Measurements from ENCODE around the gene ERBB4. TPM values are rescaled to one million over a fixed set of nuclear protein-coding genes. Genes with fewer than 3 reads are reported as not detected.

Gene ERBB4
- total RNA-seq, 1 experiment from 2014 or later: not detected

- ChIA-PET CTCF (interaction anchor here (0.7 kb wide), 1 partner anchor 41 kb away, joined by 3 read pairs; no protein-coding TSS in a partner anchor), POLR2A (no interaction called here)
- BruUV-seq (replicated peaks): no TSS peak
- no peak for TF ChIP-seq CTCF (IDR thresholded peaks at IDR 0.05; ENCODE audit: unreplicated experiment)
- Mint-ChIP-seq H3K4me3 (ENCODE audit: unreplicated experiment) (no peak overlapping the region), H3K27ac (ENCODE audit: low read depth, unreplicated experiment) (no peak overlapping the region), H3K9me3 (ENCODE audit: unreplicated experiment) (no peaks in the 10 kb centered on the region), H3K4me1 (ENCODE audit: insufficient read depth, unreplicated experiment) (no peaks in the 10 kb centered on the region), H3K27me3 (ENCODE audit: insufficient read depth, unreplicated experiment) (peaks cover 68% of the 10 kb centered on the region), H3K36me3 (ENCODE audit: insufficient read depth, unreplicated experiment) (no peaks in the 10 kb centered on the region)
- intact Hi-C loops (cut with micrococcal nuclease): no loop called here
- DNase-seq (ENCODE audit: unreplicated experiment): no peak
Measured at GRCh38 chr2:211516537-211516936, 1022.1 kb downstream of the ERBB4 start.

GRCh38 chr2:211514049-211514448 is 1024.6 kb downstream of the ERBB4 start:
- no peak overlapping the region for H3K4me3 Mint-ChIP-seq (ENCODE audit: unreplicated experiment)
- H3K36me3 Mint-ChIP-seq (ENCODE audit: insufficient read depth, unreplicated experiment): no peaks in the 10 kb centered on the region
- ChIA-PET CTCF (no interaction called here), POLR2A (no interaction called here)
- no peak for TF ChIP-seq CTCF (IDR thresholded peaks at IDR 0.05; ENCODE audit: unreplicated experiment)
- intact Hi-C loops (cut with micrococcal nuclease): no loop called here
- BruUV-seq (replicated peaks): no TSS peak
- H3K9me3 Mint-ChIP-seq (ENCODE audit: unreplicated experiment): no peaks in the 10 kb centered on the region
- DNase-seq (ENCODE audit: unreplicated experiment): no peak
- H3K27ac Mint-ChIP-seq (ENCODE audit: low read depth, unreplicated experiment): no peak overlapping the region
- no peaks in the 10 kb centered on the region for H3K4me1 Mint-ChIP-seq (ENCODE audit: insufficient read depth, unreplicated experiment)
- H3K27me3 Mint-ChIP-seq (ENCODE audit: insufficient read depth, unreplicated experiment): peaks cover 64% of the 10 kb centered on the region

GRCh38 chr2:211513446-211513845 is 1025.2 kb downstream of the ERBB4 start:
- Mint-ChIP-seq H3K27ac (ENCODE audit: low read depth, unreplicated experiment) (no peak overlapping the region), H3K9me3 (ENCODE audit: unreplicated experiment) (no peaks in the 10 kb centered on the region), H3K4me3 (ENCODE audit: unreplicated experiment) (no peak overlapping the region), H3K27me3 (ENCODE audit: insufficient read depth, unreplicated experiment) (peaks cover 64% of the 10 kb centered on the region), H3K4me1 (ENCODE audit: insufficient read depth, unreplicated experiment) (no peaks in the 10 kb centered on the region), H3K36me3 (ENCODE audit: insufficient read depth, unreplicated experiment) (no peaks in the 10 kb centered on the region)
- ChIA-PET POLR2A (no interaction called here), CTCF (interaction anchor here (0.5 to 0.6 kb wide), 2 partner anchors 226 to 943 kb away, joined by 4 to 5 read pairs; no protein-coding TSS in a partner anchor)
- intact Hi-C loops (cut with micrococcal nuclease): no loop called here
- no TSS peak for BruUV-seq (replicated peaks)
- TF ChIP-seq CTCF (IDR thresholded peaks at IDR 0.05; ENCODE audit: unreplicated experiment): no peak
- no peak for DNase-seq (ENCODE audit: unreplicated experiment)

- peaks cover 59% of the 10 kb centered on the region for H3K27me3 Mint-ChIP-seq (ENCODE audit: insufficient read depth, unreplicated experiment)
- CTCF ChIA-PET: interaction anchor here (0.6 kb wide), 1 partner anchor 225 kb away, joined by 5 read pairs; no protein-coding TSS in a partner anchor
- no peaks in the 10 kb centered on the region for H3K4me1 Mint-ChIP-seq (ENCODE audit: insufficient read depth, unreplicated experiment)
- no peaks in the 10 kb centered on the region for H3K36me3 Mint-ChIP-seq (ENCODE audit: insufficient read depth, unreplicated experiment)
- H3K27ac Mint-ChIP-seq (ENCODE audit: low read depth, unreplicated experiment): no peak overlapping the region
- H3K4me3 Mint-ChIP-seq (ENCODE audit: unreplicated experiment): no peak overlapping the region
- POLR2A ChIA-PET: no interaction called here
- intact Hi-C loops (cut with micrococcal nuclease): no loop called here
- TF ChIP-seq CTCF (IDR thresholded peaks at IDR 0.05; ENCODE audit: unreplicated experiment): no peak
- no peaks in the 10 kb centered on the region for H3K9me3 Mint-ChIP-seq (ENCODE audit: unreplicated experiment)
- DNase-seq (ENCODE audit: unreplicated experiment): no peak
- BruUV-seq (replicated peaks): no TSS peak
Measured at GRCh38 chr2:211512806-211513205, 1025.8 kb downstream of the ERBB4 start.
